Activated CD4-positive, alpha-beta T cell treated with anti-CD3 and anti-CD28 coated beads for 24 hours (primary cell): ENCODE results near the gene SEMA4G.
"Not testable (repeated sequence)": the region's sequence is repeated elsewhere in the genome, so short reads cannot be mapped to it uniquely, and the experiment has no call there.

Experiments used
- DNase-seq, 2 donors: peaks; one replicate each; pipeline ENCODE4 v3.0.0-alpha.2; 2020; ENCODE audit warnings: low read depth in 2 of 2

The SEMA4G gene

DNA sequence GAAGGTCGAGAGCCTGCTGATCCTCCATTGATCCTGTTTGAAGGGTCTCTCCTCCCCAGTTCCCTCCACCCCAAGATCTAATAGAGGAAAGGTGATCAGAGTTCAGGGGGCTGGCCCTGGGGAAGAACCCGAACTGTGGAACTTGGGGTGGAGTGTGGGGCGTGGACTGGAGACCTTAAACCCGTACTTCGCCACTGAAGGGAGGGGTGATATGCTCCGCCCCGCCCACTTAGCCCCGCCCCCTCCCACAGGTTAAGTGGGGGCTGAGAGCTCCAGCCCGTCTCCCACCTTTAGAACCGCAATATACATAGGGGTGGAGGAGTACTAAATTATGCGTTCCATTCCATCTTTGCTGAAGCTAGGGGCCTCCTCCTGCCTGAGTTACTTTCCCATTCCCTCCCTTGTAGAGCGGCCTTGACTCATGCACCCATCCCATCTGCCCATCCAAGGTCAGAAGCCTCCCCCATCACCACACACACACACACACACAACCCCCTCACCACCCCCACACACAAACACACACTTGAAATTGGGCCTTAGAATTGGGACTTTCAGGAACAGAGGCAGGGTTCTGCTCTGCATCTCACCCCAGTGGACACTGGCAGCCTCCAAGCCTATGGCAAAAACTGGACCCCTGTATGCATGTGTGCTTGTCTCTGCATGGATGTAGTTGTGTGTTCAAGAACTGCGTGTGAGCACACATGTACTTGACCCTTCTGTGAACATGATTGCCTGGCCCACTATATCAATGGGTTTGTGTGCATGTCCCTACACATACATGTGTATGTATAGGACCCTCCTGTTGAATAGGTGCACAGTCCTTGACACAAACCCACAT is 991 bp downstream of the SEMA4G start:
- no peak for DNase-seq

DNA sequence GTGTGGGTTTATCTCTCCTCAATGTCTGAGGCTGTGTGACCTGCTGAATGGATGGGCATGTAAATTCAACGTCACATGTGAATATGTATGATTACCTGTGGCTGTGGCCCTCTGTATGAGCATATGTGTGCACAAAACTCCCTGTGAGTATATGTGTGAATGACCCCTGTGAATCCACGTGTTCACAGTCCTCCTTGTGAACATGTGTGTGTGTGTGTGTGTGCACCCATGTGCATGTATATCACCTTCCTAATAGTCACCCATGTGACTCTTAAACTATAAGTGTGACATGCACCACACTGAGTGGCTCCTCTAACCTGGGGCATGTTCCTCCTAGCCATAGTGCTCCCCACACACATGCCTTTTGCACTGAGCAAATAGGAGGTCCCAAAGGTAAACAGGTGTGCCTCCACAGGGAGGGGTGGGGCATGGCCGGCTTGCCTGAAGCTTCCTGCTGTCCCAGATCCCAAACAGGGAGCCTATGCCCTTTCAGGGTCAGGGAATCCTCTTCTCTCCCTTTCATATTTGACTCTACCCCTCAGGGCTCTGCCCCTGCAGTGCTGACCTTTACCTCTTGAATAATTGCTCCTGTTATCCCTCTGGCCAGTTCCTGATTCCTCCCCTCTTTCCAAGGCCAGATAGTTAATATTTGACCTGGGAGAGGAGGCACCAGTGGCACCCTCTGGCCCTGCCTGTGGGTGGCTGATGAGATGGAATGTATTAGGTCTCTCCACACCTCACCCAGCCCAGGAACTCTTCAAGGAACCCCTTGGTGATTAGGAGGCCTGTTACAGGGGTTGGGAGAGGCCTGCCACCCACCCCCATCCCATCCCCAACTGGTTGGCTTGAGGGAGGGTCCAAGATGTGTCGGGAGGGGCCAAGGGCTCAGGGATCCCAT is 1.9 kb downstream of the SEMA4G start:
- DNase-seq = no peak

DNA sequence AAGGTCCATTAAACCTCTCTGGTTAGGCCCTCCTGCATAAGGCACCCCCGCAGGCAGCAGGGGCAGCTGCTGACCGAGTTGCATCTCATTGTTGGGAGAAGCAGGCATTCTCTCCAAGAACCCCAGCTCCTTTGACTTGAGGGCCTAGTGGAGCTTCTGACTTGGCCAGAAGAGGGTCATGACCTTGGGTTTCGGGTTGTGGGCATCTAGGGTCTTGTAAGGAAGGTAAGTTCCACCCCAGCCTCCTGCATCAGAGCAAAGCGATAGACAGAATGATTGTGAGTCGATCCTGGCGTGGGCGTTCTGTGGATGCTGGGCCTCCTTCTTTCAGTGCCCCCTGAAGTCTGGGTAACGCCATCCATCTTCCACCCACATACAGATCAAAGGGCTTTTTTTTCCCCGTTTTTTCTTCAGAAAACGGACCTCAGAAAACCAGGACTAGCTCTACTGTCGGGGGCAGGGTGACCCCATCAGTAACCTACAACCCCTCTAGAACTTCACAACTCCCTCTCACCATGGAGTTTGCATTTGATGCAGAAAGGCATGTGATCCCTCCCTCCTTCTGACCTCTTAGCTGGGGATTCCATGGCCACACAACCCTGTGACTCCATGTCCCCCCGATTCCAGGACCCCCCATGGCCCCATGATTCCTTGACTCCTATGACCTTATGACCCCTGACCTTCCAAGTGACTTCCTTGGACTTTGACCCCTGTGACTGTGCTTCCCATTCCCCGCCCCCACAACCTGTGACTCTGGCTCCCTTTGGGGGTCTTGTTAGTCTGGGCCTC is 3.0 kb downstream of the SEMA4G start:
- DNase-seq = no peak

DNA sequence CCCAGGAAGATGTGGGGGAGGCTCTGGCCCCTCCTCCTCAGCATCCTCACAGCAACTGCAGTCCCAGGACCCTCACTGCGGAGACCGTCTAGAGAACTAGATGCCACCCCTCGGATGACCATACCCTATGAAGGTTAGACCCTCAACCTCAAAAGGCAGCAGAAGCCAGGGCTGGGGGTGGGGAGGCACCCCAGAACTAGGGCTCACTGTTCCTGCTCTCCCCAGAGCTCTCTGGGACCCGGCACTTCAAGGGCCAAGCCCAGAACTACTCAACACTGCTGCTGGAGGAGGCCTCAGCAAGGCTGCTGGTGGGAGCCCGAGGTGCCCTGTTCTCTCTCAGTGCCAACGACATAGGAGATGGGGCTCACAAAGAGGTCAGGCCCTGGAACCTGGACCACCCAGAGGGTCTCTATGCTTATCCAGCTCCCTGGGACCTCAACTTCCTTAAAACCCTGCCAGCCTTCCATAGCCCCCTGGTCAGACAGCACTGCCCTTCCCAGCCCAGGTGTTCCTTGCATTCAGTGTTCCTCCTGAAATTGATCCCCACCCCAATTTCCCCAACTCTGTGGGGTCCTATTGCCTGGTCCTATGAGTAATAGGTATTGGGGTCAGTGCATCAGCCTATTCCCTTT is 3.7 kb downstream of the SEMA4G start:
- no peak for DNase-seq

DNA sequence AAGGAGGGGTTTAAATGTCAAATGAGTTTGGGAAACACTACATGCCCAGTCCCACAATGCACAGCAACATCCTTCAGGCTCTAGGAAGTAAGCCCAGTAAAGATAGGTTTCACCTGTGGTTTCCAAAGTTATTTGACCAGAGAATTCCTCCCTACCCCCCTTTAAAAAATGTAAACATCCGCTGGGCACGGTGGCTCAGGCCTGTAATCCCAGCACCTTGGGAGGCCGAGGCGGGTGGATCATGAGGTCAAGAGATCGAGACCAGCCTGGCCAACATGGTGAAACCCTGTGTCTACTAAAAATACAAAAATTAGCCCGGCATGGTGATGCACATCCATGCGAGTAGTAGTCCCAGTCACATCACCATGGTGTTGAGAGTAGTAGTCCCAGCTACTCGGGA is 6.1 kb downstream of the SEMA4G start:
- not testable (repeated sequence) for DNase-seq

DNA sequence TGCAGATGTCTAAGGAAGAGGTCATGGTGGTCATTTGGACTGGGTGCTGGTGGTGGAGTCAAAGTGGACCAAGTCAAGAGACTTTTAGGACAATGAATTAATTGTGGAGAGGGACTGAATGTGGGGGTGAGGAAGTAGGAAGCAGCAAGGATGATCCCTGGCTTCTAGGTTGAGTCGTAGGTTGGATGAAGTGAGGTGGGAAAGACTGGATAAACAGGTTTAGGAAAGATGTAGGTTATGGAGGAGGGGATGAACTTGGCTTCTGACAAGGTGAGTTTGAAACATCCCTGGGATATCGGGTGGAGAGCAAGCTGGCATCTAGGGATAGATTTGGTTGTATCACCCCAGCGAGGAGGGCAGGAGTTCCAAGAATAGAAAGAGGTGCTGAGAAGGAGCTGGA is 7.6 kb downstream of the SEMA4G start:
- DNase-seq = no peak

DNA sequence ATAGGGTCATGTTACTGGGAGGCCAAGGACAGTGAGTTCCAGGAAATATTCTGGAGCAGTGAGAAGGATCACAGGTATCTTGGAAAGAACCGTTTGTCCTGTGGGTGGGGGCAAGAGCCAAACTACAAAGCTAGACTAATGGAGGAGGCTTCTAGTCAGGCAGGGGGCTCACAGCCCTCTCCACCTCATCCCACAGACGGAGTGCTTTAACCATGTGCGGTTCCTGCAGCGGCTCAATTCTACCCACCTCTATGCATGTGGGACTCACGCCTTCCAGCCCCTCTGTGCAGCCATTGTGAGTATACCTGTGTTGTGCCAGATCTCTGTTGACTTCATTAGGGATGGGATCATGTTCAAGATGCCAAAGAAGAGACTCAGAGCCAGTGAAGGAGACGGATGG is 8.1 kb downstream of the SEMA4G start:
- no peak for DNase-seq

DNA sequence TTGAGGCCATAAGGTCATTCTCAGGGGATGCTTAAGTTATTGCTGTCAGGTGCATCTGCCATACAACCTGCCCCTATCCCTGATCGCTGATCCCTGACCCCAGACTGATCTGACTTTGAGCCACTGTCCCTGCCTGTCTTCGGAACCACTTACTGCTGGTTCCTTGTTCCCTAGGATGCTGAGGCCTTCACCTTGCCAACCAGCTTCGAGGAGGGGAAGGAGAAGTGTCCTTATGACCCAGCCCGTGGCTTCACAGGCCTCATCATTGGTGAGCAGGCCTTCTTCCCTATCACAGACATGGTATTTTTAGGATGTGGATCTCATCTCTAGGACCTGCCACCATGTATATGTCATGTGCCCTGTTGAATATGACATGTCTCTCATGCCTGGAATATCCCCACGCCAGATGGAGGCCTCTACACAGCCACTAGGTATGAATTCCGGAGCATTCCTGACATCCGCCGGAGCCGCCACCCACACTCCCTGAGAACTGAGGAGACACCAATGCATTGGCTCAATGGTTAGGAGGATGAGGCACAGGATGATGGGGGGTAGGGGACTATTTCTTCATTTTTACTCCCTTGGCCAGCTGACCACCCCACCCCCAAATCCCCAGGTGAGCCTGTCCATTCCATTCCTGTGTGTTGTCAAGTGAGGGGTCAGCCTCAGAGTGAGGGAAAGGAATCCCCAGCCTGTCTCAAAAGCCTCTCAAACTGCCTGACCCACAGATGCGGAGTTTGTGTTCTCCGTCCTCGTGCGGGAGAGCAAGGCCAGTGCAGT is 9.0 kb downstream of the SEMA4G start:
- no peak for DNase-seq

DNA sequence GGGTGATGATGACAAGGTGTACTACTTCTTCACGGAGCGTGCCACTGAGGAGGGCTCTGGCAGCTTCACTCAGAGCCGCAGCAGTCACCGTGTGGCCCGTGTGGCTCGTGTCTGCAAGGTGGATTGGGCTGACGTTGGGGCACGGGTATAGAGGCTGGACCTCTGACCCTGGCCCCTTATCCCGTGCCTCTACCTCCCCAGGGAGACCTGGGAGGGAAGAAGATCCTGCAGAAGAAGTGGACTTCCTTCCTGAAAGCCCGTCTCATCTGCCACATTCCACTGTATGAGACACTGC is 9.5 kb downstream of the SEMA4G start:
- no peak for DNase-seq

DNA sequence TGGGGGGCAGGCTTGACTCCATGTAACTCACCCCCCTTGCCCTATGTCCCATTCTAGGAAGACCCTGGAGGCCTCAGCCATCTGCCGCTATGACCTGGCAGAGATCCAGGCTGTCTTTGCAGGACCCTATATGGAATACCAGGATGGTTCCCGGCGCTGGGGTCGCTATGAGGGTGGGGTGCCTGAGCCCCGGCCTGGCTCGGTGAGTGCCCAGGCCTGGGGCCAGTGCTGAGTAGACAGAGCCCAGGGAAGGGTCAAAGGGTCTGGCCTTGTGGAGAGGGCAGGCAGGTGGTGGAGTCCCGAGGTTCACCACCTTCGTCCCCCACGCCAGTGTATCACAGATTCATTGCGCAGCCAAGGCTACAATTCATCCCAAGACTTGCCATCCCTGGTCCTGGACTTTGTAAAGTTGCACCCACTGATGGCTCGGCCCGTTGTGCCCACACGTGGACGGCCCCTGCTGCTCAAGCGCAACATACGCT is 10.5 kb downstream of the SEMA4G start:
- no peak for DNase-seq

DNA sequence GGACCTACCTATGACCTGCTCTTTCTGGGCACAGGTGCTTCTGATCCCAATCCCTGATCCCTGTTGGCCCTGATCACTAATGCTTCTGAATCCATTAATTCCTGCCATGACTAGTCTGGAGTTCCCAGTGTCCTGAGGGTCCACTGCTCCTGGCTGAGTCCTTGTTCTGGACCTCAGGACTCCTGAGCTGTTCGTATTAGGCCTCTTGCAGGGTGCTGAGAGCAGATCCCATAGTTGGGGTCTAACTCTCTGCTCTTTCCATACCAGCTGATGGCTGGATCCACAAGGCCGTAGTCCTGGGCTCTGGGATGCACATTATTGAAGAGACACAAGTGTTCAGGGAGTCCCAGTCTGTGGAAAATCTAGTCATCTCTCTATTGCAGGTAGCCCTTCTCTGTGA is 11.0 kb downstream of the SEMA4G start:
- no peak for DNase-seq

DNA sequence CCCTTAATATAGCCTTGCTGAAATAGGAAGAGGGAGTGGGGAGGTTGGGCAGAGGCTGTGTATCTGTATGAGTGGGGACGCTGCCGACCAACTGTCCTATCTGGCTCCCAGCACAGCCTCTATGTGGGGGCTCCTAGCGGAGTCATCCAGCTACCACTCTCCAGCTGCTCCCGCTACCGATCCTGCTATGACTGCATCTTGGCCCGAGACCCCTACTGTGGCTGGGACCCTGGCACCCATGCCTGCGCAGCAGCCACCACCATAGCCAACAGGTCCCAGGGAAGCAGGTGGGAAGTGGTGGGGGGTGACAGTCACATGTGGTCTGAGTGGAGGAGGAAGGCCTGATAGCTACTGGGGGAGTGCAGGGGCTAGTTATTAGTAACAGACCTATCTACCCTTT is 11.4 kb downstream of the SEMA4G start:
- no peak for DNase-seq

DNA sequence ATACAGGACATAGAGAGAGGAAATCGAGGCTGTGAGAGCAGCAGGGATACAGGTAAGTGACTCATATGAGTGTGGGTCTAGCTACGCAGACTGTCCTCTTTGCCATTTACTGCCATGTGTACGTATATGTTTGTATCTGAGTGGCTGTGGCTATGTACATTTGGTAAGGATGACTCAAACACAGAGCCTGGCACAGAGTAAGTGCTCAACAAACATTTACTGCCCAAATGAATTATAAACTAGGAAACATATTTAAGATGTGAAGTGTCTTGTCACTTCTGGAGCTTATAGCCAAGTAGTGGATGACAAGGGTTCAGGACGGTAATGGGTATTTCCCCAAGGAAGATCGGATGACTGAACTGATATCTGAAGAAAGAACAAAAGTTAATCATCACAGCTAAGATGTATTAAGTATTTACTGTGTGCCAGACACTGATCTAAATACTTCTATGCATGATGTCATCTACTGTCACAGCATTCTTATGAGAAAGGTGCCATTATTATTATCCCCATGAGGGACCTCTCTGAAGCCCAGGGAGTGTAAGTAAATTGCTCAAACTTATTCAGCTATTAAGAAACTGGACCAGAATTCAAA is 12.0 kb downstream of the SEMA4G start:
- no peak for DNase-seq

DNA sequence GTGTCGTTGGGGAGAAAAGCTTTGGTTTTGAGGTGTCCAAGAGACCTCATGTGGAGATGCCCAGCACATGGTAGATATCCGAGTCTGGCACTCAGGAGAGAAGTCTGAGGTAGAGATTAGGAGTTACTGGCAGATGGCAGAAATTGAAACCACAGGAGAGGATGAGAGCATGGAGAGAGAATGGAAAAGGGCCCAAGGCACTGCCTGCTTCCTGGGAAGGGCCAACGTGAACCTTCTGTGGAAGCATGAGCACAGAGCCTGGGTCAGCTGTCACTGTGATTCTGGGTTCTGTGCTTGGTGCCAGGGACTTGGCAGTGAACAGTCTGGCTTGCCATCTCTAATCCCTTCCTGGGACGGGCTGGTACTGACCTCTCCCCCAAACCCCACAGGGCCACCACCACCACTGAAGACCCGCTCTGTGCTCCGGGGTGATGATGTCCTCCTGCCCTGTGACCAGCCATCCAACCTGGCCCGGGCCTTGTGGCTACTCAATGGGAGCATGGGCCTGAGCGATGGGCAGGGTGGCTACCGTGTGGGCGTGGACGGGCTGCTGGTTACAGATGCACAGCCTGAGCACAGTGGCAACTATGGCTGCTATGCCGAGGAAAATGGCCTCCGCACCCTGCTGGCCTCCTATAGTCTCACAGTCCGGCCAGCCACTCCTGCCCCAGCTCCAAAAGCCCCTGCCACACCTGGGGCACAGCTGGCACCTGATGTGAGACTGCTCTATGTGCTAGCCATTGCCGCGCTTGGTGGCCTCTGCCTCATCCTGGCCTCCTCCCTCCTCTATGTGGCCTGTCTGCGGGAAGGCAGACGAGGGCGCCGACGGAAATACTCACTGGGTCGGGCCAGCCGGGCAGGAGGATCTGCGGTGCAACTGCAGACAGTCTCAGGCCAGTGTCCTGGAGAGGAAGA is 13.9 kb downstream of the SEMA4G start:
- DNase-seq = no peak

DNA sequence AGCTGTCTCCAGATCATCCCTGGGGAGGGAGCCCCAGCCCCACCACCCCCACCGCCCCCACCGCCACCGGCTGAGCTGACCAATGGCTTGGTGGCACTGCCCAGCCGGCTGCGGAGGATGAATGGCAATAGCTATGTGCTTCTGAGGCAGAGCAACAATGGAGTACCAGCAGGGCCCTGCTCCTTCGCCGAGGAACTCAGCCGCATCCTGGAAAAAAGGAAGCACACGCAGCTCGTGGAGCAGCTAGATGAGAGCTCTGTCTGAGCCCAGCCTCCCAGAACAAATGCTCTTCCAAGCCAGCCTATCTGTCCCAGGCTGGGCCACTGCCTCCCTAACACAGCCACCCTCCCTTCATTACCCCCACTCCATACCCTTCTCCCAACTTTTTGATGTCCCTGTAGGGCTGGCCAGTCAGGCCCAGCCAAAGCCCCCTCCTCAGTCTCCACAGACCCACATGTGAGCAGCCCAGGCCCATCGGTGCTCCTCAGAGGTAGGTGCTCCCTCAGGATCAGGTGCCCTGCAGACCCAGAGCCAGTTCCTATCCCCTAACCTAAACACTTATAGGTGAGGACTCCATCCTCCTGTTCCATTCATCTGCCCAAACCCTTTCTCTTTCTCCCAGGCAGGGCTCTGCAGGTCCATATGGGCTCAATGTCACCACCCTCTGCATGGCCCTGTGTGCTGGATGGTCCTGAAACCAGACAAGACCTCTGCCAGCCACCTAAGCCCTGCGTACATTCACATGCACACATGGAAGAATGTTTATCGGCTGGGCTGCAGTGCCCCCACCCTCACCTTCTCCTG is 14.8 kb downstream of the SEMA4G start:
- no peak for DNase-seq

DNA sequence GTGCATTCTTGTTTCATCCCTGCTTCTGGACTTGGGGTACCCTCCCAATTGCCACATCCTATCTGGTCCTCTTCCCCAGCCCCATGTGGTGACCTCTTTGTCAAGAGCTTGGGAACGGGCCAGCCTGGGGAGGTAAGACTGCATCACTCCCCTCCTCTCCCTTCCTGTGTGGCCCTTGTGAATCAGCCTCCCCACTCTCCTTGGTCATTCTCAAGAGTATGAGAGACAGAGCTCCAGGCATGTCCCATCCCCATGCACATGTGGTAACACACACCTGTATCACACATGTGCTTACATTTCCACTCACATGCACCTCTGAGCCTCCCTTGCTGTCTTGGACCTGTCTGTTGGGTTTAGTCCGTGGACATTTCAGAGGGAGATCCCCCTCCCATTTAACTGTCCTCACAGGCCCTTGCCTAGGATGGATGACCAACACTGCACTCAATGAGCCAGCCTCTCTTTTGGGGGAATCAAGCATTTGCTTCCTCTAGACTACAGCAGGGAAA is 15.4 kb downstream of the SEMA4G start:
- no peak for DNase-seq

DNA sequence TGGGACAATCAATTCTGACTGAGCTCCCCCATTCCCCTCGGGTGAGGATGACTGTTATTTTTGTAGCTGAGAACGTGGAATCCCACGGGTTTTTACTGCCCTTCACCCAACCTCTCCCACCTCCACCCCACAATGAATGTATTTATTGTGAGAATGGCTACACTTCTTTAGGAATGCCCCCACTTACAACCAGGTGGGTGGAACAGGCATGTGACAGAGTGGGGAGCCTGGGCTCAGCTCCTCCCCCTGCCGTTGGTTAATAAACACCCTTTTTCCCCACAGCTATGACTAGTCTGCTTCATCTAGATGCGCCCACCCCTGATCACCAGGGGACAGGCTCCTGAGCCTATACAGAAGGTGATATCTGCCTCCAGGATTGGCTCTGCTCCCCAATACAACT is 16.0 kb downstream of the SEMA4G start:
- DNase-seq = no peak

DNA sequence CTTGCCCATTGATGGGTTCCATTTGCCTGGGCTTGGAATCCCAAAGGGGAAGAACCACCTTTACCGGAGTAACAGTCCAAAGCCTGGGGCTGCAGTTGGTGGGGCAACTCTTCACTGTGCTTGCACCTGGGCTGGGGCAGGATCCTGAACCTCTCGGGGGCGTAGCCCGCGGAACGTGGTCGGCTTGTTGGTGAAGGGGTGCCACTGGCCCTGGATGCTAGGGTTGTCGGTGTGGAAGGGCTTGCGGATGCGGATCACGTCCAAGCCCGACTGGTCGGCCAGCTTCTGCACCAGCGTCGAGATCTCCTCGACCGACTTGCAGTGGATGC is 17.3 kb downstream of the SEMA4G start:
- no peak for DNase-seq
